Measurements from ENCODE around the gene PCDH9.

PCDH9 gene

DNA sequence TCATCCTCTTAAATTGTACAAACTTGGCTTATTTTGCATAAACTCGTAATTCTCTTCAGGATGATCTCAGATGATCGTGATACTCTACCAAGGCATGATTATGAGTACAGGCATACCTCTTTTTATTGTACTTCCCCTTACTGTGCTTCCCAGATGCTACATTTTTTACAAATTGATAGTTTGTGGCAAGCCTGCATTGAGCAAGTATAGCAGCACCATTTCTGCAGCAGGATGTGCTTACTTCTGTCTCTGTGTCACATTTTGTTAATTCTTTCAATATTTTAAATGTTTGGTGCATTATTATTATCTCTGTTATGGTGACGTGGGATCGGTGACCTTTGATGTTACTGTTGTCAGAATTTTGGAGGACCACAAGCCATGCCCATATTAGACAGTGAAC lies 752.3 kb downstream of the PCDH9 start:
- H3K36me3 ChIP-seq (ENCODE audit: low read length) = no peaks in the 10 kb centered on the region; the same call in 1 of the 2 replicates
- no peaks in the 10 kb centered on the region for H3F3A ChIP-seq (ENCODE audit: insufficient read depth)
- no peak overlapping the region for H3K4me2 ChIP-seq (ENCODE audit: low read depth, low read length, poor library complexity, severe bottlenecking)
- no peaks in the 10 kb centered on the region for H3K79me2 ChIP-seq (ENCODE audit: insufficient read depth, low read length)
- H3K9ac ChIP-seq (ENCODE audit: low read length) = no peak overlapping the region
- no peaks in the 10 kb centered on the region for H3K9me2 ChIP-seq (replicated peaks; ENCODE audit: insufficient read depth, low read length)
- H3K4me3 ChIP-seq (ENCODE audit: insufficient read depth, low read length, poor library complexity, severe bottlenecking) = no peak overlapping the region
- TF ChIP-seq CTCF (IDR thresholded peaks at IDR 0.05; ENCODE audit: insufficient read depth, low read length, poor library complexity, severe bottlenecking) (no peak), EZH2phosphoT487 (conservative IDR thresholded peaks at IDR 0.05; ENCODE audit: low read length) (no peak)
- H3K27me3 ChIP-seq (ENCODE audit: low read length) = no peaks in the 10 kb centered on the region
- peak overlapping the region; percentile 23 for H2AFZ ChIP-seq (ENCODE audit: low read depth, low read length, severe bottlenecking)
- no peaks in the 10 kb centered on the region for H4K20me1 ChIP-seq (ENCODE audit: low read depth, low read length)
- H3K27ac ChIP-seq (ENCODE audit: low read depth, low read length) = no peak overlapping the region
- H3K9me3 ChIP-seq (ENCODE audit: insufficient read depth, low read length) = no peaks in the 10 kb centered on the region

GRCh38 chr13:66475061-66475460 lies 755.1 kb downstream of the PCDH9 start:
- H3K9ac ChIP-seq (ENCODE audit: low read length) = no peak overlapping the region
- no peaks in the 10 kb centered on the region for H3K27me3 ChIP-seq (ENCODE audit: low read length)
- H3K9me2 ChIP-seq (replicated peaks; ENCODE audit: insufficient read depth, low read length) = no peaks in the 10 kb centered on the region
- H2AFZ ChIP-seq (ENCODE audit: low read depth, low read length, severe bottlenecking) = peak overlapping the region; percentile 36
- H4K20me1 ChIP-seq (ENCODE audit: low read depth, low read length) = no peaks in the 10 kb centered on the region
- TF ChIP-seq CTCF (IDR thresholded peaks at IDR 0.05; ENCODE audit: insufficient read depth, low read length, poor library complexity, severe bottlenecking) (no peak), EZH2phosphoT487 (conservative IDR thresholded peaks at IDR 0.05; ENCODE audit: low read length) (no peak)
- no peak overlapping the region for H3K4me2 ChIP-seq (ENCODE audit: low read depth, low read length, poor library complexity, severe bottlenecking)
- H3K27ac ChIP-seq (ENCODE audit: low read depth, low read length) = no peak overlapping the region
- no peaks in the 10 kb centered on the region for H3F3A ChIP-seq (ENCODE audit: insufficient read depth)
- no peaks in the 10 kb centered on the region for H3K79me2 ChIP-seq (ENCODE audit: insufficient read depth, low read length)
- H3K9me3 ChIP-seq (ENCODE audit: insufficient read depth, low read length) = no peaks in the 10 kb centered on the region
- no peaks in the 10 kb centered on the region; the same call in 1 of the 2 replicates for H3K36me3 ChIP-seq (ENCODE audit: low read length)
- H3K4me3 ChIP-seq (ENCODE audit: insufficient read depth, low read length, poor library complexity, severe bottlenecking) = no peak overlapping the region

DNA sequence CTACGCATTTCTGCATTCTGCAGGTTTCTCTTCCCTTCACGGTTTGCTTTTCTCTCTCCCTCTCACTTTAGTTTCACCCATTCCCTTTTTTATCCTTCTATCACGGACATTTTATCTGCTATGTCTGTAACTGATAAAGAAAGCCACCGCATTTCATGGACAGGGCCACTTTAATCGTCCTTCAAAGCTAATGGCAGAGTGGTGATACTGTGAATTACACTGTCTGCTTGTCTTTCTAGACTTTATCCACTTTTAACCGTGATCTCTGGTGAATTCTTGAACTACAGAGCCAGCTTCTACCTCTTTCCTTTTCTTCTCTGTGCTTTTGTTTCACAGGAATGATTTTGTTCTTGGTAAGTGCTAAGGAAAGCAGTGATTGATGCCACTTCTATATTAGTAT lies 760.4 kb downstream of the PCDH9 start:
- Histone ChIP-seq H3K27ac (ENCODE audit: low read depth, low read length) (no peak overlapping the region), H2AFZ (ENCODE audit: low read depth, low read length, severe bottlenecking) (peak overlapping the region; percentile 92), H3K79me2 (ENCODE audit: insufficient read depth, low read length) (no peaks in the 10 kb centered on the region), H3K9ac (ENCODE audit: low read length) (peak overlapping the region; percentile 32; the same call in 1 of the 2 replicates), H3K9me2 (replicated peaks; ENCODE audit: insufficient read depth, low read length) (no peaks in the 10 kb centered on the region), H3K9me3 (ENCODE audit: insufficient read depth, low read length) (no peaks in the 10 kb centered on the region), H3K4me2 (ENCODE audit: low read depth, low read length, poor library complexity, severe bottlenecking) (peak overlapping the region; percentile 70), H3K36me3 (ENCODE audit: low read length) (no peaks in the 10 kb centered on the region), H4K20me1 (ENCODE audit: low read depth, low read length) (no peaks in the 10 kb centered on the region), H3K4me3 (ENCODE audit: insufficient read depth, low read length, poor library complexity, severe bottlenecking) (peak overlapping the region; percentile 9), H3K27me3 (ENCODE audit: low read length) (no peaks in the 10 kb centered on the region), H3F3A (ENCODE audit: insufficient read depth) (no peaks in the 10 kb centered on the region)
- no peak for TF ChIP-seq EZH2phosphoT487 (conservative IDR thresholded peaks at IDR 0.05; ENCODE audit: low read length)
- no peak for TF ChIP-seq CTCF (IDR thresholded peaks at IDR 0.05; ENCODE audit: insufficient read depth, low read length, poor library complexity, severe bottlenecking)

Data from SU-DHL-6 (cell line).